VCaP (cell line): ENCODE data around the gene MIA2.

Source experiments
- H3K27ac ChIP-seq: fragments of 450-650 bp; 2 replicates; pipeline ENCODE4 v1.5.1; 2017
- TF ChIP-seq, protein P1 (sequence below): fragments of 450-650 bp; conservative IDR thresholded peaks from 2 replicates; pipeline ENCODE4 v1.5.1; 2017; ENCODE audit warnings: mild to moderate bottlenecking, moderate library complexity

The MIA2 gene

DNA sequence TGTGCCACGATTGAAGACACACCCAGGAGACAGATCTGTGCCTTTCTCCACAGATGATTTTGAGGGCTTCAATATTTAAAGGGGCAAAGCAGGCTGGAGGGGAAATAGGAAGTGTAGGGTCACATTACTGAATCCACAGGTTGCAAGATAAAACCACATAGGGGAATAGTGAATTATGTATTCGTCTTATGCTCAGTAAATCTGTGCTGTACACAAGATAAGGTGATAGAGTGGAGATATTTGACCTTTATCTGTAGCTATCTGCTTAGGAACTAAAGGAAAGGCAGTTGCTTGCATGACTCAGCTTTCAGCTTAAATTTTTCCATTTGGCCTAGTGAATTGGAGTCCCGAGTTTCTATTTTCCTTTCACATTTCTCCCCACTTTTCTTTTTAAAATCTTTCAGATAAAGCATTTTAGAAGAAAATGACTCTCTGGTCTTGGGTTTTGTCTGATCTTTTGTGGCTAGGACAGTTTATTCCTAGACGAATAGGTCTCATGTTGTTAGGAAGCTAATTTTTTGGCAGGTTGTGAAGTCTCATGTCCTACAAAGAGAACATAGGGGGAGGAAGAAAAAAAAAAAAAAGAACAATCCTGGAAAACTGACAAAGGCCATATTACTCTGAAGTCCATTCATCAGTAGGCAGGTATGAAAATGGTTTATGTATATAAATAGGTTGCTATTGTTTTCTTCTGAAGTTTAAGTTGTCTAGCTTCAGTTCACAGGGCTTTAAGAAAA, 143.1 kb downstream of the MIA2 start:
- TF ChIP-seq, protein P1, sequence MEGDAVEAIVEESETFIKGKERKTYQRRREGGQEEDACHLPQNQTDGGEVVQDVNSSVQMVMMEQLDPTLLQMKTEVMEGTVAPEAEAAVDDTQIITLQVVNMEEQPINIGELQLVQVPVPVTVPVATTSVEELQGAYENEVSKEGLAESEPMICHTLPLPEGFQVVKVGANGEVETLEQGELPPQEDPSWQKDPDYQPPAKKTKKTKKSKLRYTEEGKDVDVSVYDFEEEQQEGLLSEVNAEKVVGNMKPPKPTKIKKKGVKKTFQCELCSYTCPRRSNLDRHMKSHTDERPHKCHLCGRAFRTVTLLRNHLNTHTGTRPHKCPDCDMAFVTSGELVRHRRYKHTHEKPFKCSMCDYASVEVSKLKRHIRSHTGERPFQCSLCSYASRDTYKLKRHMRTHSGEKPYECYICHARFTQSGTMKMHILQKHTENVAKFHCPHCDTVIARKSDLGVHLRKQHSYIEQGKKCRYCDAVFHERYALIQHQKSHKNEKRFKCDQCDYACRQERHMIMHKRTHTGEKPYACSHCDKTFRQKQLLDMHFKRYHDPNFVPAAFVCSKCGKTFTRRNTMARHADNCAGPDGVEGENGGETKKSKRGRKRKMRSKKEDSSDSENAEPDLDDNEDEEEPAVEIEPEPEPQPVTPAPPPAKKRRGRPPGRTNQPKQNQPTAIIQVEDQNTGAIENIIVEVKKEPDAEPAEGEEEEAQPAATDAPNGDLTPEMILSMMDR: no peak
- no peak overlapping the region for H3K27ac ChIP-seq

DNA sequence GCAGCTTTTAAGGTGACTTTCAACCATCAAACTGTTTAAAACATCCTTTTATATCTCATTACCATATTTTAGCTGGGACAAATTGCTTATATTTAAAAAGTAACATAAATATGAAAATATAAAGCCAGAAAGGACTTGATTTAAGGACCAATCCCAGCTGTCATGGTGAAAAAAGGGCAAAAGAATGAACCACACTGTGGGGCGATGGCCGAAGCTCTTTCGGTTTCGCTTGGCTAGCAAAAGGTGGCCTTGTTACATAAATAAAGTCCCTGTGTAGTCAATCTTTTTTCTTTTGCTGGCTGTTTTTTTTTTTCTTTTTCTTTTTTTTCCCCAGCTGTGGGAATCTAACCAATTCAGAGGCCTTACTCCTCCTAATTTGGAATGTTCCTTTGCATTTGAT, 147.7 kb downstream of the MIA2 start:
- no peak overlapping the region for H3K27ac ChIP-seq
- TF ChIP-seq, protein P1: no peak

DNA sequence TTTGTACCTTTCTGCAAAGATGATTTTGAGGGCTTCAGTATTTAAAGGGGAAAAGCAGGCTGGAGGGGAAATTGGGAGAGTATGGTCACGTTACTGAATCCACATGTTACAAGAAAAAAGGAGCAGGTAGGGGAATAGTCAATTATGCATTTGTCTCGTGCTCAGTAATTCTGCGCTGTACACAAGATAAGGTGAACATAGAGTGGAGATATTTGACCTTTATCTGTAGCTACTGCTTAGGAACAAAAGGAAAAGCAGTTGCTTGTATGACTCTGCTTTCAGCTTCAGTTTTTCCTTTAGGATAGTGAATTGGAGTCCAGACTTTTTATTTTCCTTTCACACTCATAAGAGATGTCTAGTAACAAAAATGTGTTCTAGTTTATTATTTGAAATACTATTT, 148.7 kb downstream of the MIA2 start:
- TF ChIP-seq, protein P1: no peak
- H3K27ac ChIP-seq: no peak overlapping the region

DNA sequence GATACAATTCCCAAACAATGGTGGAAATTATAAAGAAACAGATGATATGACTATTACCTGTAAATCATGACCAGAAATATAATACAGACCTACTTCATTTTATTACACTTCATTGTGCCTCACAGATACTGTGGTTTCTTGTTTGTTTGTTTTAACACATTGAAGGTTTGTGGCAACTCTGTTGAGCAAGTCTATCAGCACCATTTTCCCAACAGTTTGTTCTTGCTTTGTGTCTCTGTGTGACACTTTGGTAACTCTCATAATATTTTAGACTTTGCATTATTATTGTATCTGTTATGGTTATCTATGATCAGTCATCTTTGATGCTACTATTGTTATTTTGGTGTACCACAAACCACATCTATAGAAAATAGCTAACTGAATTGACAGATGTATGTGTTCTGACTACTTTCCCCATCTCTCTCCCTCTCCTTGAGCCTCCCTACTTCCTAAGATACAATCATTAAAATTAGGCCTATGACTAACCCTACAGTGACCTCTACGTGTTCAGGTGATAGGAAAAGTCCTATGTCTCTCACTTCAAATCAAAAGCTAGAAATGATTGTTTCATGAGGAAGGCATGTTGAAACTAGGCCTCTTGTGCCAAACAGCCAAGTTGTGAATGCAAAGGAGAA, 149.4 kb downstream of the MIA2 start:
- TF ChIP-seq, protein P1: no peak
- H3K27ac ChIP-seq: no peak overlapping the region

DNA sequence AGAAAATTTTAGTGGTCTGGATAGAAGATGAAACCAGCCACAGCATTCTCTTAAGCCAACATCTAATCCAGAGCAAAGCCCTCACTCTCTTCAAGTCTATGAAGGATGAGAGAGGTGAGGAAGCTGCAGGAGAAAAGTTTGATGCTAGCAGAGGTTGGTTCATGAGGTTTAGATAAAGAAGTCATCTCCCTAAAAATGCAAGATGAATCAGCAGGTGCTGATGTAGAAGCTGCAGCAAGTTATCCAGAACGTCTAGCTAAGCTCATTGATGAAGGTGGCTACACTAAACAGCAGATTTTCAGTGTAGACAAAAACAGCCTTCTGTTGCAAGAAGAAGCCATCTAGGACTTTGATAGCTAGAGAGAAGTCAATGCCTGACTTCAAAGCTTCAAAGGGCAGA, 150.0 kb downstream of the MIA2 start:
- TF ChIP-seq, protein P1: no peak
- no peak overlapping the region for H3K27ac ChIP-seq

DNA sequence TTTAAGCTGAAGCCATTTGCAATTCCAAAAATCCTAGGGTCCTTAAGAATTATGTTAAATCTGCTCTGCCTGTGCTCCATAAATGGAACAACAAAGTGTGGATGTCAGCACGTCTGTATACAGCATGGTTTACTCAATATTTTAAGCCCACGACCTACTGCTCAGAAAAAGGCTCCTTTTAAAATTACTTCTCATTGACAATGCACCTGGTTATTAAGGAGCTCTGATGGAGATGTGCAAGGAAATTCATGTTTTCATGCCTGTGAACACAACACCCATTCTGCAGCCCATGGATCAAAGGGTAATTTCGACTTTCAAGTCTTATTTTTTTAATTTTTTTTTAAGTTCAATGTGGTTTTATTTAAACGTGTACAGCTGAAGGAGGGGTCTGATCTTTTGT, 150.5 kb downstream of the MIA2 start:
- TF ChIP-seq, protein P1: no peak
- H3K27ac ChIP-seq: no peak overlapping the region

DNA sequence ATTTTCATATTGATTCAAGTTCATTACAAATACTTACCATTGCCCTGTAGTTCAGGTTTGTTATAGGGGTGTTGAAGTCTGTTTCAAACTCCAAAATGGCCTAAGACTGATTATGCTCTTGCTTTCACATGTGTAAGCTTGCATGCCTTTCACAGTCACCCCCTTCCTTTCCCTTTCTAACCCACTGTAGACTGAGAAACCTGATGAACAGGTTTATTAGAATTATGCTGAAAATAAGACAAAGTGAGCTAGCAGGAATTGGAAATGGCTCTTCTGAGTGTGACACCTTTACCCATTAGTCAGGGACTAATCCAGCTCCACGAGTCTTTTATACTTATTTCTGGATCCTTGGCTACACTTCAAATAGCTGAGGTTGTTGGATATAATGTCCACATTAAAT, 159.6 kb downstream of the MIA2 start:
- TF ChIP-seq, protein P1: no peak
- no peak overlapping the region for H3K27ac ChIP-seq
